Left forelimb (tissue), 1 donor: ENCODE data around the gene SF3A1.

Source experiments
- DNase-seq: peaks from one replicate; pipeline ENCODE4 v3.0.0-alpha.2; 2018; ENCODE audit warnings: low spot score

Gene SF3A1

DNA sequence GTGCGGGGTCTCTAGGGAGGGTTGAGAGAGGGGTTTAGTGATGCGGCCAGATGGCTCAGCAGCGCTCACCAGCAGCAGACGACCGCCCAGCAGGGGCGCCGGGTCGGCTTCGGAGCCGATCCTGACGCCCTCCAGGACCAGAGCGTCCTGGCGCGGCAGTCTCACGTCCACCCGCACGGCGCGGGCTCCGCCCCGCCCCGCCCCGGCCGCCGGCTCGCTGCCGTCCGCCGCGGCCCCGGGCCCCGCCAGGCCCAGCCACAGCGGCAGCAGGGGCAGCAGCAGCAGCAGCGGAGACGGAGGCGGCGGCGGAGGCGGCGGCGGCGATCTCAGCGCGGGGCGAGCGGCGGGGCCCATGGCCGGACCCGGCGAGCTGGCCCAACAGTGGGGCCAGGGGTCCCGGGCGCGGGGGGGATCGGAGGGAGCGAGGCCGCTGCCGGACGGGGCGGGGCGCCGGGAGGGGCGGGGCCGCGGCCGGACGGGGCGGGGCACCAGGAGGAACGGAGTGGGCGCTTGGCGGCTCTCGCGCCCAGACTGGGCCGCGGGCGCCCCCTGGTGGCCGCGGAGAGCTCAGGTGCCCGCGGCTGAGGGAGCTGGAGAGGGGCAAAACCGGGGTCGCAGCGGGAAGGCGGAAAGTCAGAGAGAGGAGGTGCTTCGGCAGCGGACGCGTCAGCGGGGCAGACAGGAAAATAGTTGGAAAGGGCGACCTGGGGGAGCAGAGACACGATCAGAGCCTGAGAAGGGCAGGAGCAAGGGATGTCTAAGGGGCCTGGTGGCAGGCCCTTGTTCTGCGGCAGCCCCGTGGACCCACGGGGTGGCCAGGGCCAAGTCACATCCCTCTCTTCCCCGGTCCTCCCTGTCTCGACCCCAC is 30.5 kb upstream of the SF3A1 start, which contains the start of gene RNF215:
Gene RNF215 (minus strand): TSS at position 452 of the 868 bp plus-strand sequence. CDS start 98 bp downstream, at position 354.
- peak; percentile 93 for DNase-seq

DNA sequence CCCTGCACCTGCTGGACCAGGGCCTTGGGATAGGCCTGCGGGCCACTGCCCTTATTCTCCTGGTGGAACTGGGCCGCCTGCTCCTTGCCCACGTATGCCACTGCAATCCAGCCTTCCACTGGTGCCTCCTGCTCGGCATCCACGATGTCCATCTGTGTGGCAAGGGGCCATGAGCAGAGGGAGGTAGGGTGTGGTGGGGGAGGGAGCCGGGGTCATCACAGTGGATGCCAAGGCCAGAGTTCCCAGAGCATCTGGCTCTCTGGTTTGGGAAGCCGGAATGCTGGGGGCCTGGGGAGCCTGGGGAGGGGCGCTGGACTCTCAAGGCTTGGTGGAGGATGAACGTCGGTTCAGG is 29.9 kb upstream of the SF3A1 start:
- DNase-seq: no peak

DNA sequence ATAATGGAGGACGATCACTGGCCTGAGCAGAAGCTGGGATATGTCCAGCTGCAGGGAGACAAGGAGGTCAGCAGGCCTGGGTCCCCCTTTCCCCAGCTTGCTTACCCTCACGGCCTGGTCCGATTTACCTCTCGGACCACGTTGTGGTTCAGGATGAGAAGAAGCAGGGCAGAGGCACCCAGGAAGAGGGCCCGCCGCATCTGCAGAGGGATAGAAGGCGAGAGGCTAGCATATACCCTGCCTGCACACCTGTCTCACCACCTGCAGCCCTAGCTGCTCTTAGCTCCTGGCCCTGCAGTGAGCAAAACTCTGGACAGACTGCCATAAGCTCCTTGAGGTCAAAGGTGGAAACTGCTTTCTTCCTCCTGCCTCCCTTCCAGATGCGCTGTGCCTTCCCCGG is 29.2 kb upstream of the SF3A1 start:
- DNase-seq: no peak

DNA sequence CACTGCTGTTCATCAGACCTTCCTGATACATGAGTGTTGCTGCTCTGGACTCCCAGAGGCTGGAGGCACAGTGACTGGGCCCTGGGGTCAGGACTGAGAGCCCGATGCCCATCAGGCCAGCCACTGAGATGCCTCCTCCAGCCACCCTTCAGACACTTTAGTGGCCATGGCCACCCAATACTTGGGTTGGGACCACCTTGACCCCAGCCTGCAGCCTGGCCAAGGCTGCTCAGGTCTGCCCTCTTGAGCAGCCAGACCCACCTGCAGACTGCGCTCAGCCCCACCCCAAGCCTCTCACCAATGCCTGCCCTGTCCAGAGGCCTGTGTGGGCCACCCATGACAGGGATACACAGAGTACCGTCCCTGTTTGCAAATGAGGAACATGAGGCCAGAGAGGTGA is 26.4 kb upstream of the SF3A1 start:
- DNase-seq: no peak

DNA sequence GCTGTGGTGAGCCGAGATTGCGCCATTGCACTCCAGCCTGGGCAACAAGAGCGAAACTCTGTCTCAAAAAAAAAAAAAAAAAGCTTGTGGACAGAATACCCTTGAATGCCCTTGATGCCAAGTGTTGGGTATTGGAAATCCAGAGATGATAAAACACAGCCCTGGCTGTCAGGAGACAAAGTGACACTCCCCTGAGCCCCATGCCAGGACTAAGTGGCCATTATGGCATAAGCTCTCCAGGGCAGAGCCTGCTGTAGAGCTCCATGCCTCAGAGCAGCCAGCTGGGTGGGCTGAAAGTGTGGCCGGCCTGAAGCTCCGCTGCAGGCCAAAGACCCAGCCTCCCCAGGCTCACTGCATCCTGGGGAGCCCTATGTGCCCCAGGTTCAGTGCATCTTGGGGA is 25.6 kb upstream of the SF3A1 start:
- no peak for DNase-seq

DNA sequence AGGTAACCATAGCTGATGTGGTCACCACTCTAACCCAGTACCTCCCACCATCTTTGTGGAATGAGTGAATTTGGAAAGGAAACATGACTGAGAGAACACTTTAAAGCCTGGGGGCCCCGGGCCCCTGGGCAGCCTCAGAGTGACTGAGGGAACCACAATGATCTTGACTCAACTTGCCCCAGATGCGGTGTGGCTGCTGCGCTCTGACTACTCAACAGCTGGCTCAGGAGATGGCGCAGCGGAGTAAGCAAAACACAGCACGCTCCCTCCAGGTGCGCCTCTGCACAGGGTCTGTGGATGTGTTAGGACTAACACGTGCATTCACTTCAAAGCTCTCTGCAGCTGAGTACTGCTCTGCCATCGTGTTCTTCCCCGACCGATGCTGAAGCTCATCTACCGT is 24.6 kb upstream of the SF3A1 start:
- no peak for DNase-seq

DNA sequence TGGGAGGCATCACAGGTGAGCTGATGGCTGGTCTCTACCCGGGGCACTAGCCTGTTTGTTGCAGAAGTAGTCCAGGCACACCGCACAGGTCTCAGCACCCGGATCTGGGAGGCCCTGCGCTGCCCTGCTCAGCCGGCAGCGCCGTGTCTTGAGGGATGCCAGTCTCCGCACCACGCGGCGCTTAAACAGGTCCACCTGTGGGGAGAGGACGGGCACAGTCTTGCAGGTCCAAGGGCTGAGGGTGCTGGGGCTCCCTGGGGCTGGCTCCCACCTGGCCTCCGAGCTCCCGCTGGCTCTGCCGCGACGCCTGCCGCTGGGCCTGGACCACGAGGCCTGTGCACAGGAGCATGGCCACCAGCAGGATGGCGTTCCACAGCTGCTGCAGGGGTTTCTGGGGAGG is 23.3 kb upstream of the SF3A1 start:
- DNase-seq: no peak

DNA sequence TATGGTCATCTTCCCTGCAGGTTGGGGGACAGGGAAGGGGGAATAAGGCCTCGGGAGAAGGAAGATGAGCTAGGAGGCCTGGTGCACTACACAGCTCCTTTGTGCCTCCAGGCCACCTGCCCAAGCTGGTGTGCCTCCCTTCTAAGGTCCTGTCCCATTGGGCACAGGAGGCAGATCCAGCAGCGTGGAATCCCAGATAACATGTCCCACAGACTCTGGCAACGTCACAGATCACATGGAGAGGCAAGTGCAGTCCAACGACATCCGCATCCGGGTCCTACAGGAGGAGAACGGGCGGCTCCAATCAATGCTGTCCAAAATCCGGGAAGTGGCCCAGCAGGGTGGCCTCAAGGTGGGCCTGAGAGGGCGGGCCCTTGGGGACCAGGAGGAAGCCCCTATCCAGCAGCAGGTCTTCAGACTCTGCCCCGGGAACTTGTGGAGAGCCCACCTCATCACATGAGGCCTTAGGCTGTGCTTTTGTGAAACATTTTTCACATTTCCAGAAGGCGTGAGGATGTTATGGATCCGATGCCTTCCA is 18.7 kb upstream of the SF3A1 start:
- DNase-seq: no peak

DNA sequence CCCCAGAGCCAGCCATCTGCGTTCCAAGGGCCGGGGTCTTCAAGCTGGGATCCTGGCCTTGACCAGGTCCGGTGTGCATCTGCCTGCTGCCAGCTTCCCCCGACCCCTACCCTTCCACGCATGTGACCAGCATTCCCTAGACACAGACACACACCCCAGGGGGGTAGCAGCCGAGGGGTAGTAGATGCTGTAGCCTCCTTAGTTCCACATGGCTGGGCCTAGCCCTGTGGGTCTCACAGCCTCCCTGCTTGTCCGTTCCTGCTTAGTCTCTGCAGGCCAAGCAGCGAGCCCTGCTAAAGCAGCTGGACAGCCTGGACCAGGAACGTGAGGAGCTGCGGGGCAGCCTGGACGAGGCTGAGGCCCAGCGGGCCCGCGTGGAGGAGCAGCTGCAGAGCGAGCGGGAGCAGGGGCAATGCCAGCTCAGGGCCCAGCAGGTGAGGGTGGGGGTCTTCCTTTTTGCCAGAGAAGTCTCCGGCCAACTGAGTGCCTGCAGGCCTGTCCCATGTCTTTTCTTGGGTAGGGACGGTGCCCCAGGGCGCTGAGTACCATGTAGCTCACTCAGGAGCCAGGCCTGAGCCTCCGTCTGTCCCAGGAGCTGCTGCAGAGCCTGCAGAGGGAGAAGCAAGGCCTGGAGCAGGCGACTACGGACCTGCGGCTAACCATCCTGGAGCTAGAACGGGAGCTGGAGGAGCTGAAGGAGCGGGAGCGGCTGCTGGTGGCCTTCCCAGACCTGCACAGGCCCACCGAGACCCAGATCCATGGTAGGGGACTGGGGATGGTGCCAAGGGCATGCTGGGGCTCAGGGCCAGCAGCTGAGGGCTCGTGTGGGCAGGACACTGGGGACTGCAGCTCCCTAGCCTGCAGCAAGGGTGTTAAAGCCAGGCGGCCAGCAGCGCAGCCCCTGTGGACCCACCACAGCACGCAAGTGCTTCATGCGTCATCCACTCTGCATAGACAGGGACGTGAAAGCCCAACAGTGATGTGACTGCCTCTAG is 16.9 kb upstream of the SF3A1 start:
- DNase-seq: no peak

DNA sequence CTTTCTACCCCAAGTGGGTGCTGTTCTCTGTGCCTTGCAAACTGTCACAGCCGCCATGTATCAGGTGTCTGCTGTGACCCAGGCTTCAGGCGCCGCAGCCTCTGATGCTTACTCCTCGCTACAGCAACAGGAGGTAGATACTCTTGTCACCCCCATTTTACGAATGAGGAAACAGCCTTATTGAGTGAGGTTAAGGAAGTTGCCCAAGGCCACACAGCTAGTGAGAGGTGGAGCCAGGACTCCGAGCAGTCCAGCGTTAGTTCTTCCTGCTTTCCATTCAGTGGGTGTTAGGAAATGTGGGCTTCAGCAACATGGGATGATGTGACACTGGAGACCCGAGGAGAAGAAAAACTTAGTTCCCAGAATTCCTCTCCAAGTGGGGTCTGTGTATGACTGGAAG is 16.2 kb upstream of the SF3A1 start:
- DNase-seq: no peak

DNA sequence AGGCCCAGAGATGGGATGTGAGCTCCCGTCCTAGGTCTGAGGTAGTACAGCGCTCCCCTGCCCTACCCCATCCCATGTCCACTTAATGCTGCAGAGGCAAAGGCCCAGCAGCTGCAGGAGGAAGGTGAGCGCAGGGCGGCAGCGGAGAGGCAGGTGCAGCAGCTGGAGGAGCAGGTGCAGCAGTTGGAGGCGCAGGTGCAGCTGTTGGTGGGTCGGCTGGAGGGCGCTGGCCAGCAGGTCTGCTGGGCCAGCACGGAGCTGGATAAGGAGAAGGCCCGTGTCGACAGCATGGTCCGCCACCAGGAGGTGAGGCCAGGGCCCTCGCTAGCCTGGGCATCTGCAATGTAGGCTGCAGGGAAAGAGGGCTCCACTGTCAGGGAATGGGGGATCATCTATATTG is 15.3 kb upstream of the SF3A1 start:
- no peak for DNase-seq

DNA sequence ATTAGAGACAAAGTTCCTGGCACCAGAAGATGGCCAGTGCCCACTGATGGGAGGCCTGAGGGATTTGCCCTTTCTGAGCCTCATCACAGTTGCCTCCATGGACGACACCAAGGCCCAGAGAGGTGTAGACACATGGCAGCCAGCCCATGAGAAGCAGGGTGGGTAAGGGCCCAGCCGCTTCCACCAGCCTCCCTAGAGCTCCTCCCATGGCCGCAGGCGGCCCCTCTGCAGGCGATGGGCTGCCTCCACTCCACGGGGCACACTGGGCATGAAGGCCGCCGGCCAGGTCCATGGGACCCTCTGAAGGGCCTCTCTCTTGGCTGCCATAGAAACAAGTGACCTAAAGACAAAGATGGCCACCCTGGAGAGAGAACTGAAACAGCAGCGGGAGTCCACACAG is 14.6 kb upstream of the SF3A1 start:
- no peak for DNase-seq

DNA sequence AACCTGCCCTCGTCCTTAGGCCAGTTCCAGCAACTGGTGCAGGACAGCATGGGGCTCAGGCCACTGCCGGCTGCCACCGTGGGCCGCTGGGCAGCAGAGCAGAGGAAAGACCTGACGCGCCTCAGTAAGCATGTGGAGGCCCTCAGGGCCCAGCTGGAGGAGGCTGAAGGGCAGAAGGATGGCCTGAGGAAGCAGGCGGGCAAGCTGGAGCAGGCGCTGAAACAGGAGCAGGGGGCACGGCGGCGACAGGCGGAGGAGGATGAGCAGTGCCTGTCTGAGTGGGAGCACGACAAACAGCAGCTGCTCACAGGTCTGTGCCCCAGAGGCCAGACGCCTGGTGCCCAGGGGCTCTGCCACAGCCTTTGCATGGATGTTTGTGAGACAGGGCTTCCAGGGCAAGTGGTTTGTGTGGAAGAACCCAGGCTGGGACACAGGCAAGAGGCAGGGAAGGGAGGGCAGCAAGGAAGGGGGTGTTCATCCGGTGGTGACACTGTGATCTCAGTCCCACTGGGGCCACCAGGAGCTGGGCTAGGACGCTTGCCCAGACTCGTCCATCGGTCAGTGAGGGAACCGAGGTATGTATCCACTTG is 14.0 kb upstream of the SF3A1 start:
- DNase-seq: peak; percentile 63

DNA sequence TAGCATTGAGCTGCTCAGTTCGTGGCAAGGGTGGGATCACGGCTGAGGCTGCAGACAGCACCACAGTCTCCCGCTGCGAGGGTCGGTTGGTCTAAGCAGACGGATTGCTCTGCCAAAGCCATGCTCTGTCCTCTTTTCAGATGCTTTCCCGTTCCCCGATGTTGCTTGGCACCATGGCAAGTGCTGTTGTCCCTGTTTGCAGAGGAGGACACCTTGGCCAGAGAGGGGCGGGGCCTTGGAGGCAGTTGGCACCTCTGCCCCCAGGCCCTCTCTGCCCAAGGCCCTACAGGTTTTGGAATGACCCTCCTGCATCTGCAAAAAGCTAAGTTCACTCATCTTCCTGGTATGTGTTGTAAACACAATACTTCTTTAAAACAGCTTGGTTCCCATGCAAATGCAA is 11.7 kb upstream of the SF3A1 start:
- no peak for DNase-seq

DNA sequence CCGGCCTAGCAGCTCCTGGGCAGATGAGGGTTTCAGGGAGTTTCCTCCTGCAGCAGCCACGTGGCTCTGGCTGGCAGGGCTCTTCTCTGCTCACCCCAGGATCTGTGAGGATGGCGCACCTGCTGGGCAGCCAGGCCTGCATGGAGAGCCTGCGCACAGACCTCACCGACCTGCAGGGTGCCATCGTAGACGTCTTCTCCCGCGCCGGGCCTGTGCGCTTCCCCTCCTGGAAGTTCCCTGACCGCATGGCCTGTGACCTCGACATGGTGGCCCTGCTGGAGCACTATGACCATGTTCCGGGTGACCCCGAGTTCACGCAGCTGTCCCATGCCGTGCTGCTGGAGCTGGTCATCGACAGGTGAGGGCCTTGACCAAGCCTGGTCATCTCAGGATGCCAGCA is 9.2 kb upstream of the SF3A1 start:
- no peak for DNase-seq

DNA sequence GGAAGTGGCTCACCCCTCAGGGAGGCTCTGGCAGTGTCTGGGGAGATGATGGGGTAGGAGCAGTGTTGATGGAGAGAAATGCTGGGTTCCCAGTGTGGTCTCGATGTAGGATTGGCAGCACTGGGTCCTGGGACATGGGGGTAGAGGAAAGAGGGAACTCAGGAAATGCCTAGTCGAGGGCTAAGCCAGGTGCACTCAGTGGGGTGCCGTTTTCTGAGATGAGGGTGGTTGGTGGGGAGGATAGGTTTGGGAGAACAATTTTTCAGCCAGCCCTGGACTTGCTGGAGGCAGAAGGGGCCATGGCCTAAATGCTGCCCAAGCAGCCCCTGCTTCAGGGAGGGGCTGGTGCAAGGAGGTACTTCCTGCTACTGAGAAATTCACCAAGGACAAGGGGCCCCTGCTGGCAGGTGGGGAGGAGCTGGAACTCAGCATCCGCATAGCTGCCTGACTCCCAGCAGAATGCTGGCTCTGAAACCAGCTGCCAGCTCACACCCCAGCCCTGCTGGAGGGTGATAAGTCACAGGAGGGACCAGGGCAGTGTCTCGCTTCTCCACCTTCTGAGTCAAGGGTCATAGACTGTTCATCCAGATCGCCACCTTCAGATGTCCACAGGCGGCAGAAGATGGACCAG is 6.1 kb upstream of the SF3A1 start:
- DNase-seq: no peak

DNA sequence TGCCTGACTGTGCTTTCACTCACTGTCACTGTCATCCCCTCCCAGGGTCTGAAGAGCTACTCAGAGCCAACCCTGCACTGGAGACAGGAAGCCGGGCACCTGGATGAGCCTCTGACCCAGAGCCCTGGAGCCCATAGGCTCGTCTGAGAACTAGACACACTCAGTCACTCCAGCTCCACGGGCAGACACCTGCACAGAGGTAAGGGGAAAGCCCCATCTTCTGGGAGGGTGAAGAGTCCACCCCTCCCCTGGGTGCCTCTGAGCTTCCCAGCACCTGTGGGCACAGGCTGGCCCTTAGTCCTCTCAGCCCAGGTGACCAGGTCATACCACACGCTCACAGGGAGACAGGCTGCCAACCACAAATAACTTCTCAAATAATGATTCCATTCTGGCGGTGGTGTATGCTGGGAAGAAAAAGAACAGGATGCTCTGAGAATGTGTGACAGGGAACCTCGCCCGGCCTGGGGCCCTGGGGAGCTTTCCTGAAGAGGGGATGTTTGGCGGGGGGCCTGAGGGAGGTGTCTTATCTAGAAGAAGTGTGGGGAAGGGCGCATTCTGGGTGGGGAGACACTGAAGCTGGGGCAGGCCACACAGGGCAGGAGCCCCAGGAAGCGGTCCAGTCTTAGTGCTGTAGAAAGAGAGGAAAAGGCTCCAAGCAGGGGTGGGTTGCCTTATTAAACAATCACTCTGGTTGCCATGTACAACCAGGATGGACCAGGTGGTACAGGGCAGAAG is 5.4 kb upstream of the SF3A1 start:
- no peak for DNase-seq

DNA sequence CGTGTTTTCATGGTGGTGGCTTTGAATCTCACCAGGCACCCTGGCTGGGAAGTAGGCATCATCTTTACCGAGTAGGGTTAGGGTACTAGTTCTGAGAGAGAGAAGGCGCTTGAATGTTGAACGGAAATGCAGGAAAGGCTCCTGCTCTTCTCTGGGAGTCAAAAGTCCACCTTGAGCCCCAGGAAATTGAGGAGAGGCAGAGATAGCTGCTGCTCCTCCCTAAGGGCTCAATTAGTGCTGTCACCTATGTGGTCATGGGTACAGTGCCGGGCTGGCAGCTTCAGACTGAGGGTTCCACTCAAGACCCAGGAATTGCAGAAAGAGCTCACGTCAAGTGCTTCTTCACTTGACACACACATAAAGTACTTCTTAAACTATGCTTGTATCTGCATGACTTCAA is 1.8 kb upstream of the SF3A1 start:
- no peak for DNase-seq

DNA sequence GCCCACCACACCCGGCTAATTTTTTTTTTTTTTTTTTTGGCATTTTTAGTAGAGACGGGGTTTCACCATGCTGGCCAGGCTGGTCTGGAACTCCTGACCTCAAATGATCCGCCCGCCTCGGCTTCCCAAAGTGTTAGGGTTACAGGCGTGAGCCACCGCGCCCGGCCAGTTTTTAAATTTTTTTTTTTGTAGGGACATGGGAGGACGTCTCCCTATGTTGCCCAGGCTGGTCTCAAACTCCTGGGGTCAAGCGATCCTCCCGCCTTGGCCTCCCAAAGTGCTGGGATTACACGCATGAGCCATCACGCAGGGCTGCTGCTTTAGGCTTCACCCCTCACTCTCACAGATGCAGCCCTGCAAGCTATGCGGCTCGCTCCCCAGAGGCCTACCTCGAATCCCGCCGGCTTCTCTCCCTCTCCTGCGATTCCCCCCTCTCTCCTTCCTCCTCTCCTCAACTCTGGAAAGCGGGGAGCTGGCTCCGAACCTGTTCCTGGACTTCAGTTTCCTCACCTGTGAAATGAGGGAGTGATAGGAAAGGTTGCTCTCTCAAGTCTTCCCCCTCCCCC is 1.0 kb upstream of the SF3A1 start:
- DNase-seq: no peak

DNA sequence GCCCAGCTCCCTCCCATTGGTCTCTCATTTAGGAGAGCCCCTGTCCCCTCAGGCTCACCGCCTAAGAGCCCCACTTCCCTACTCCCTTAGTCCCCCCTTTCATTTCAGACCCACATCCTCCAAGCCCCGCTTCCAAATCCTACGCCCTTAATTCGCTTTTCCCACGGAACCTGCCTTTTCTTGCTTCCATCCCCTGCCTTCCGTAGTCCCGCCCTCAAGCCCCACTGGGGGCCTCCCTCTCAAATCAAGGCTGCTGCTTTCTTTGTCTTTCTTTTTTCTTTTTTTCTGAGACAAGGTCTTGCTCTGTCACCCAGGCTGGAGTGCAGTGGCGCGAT is 509 bp upstream of the SF3A1 start:
- no peak for DNase-seq

DNA sequence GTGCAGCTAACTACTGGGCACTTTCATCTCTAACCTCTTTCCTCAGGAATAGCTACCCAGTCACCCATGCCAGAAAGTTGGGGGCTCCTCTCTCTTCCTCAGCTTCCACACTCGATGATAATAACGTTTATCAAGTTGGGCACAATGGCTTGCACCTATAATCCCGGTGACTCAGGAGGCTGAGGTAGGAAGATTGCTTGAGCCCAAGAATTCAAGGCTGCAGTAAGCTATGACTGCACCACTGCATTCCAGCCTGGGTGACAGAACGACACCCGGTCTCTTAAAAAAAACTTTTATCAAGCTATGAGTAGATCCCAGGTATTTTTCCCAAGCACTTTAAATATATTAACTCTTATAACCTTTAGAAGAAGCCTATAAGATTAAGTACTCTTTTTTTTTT is 2.0 kb downstream of the SF3A1 start:
- DNase-seq: no peak
